Erythroblast (primary cell): ENCODE data around the gene TEKT1.
"Not testable (repeated sequence)": the region's sequence is repeated elsewhere in the genome, so short reads cannot be mapped to it uniquely, and the experiment has no call there.

Experiments used
- DNase-seq, 2 experiments: peaks; one replicate each; lab custom pipeline; 2025; lab: John Stamatoyannopoulos, UW
- GATA1 ChIP-seq: IDR thresholded peaks from 2 replicates; pipeline ENCODE4 v1.6.1; 2011; ENCODE audit warnings: low read depth, mild to moderate bottlenecking, control low read depth, low read length, moderate library complexity
- POLR2A ChIP-seq: IDR thresholded peaks from 2 replicates; pipeline ENCODE4 v1.6.1; 2011; ENCODE audit warnings: mild to moderate bottlenecking, low read length

The TEKT1 gene

GRCh38 chr17:6843241-6843880 lies 11.8 kb upstream of the TEKT1 start:
- TF ChIP-seq GATA1 (no peak), POLR2A (no peak)
- peak; percentile 51 to 69 for DNase-seq

- DNase-seq, result not testable (repeated sequence)
Observed at GRCh38 chr17:6841769-6842168, 10.2 kb upstream of the TEKT1 start.

- no peak for TF ChIP-seq GATA1
- TF ChIP-seq POLR2A, result no peak
- DNase-seq, result no peak
Observed at GRCh38 chr17:6830383-6830986, 1.0 kb downstream of the TEKT1 start.

- TF ChIP-seq POLR2A (no peak), GATA1 (no peak)
- no peak for DNase-seq
Observed at GRCh38 chr17:6823011-6823442, 8.5 kb downstream of the TEKT1 start.

GRCh38 chr17:6818938-6819337 lies 12.6 kb downstream of the TEKT1 start:
- DNase-seq, result no peak
- TF ChIP-seq GATA1, result no peak
- TF ChIP-seq POLR2A, result no peak

GRCh38 chr17:6816368-6816767 lies 15.2 kb downstream of the TEKT1 start:
- DNase-seq, result not testable (repeated sequence)

GRCh38 chr17:6815775-6816174 lies 15.8 kb downstream of the TEKT1 start:
- DNase-seq, result no peak
- no peak for TF ChIP-seq GATA1
- no peak for TF ChIP-seq POLR2A

- no peak for DNase-seq
- TF ChIP-seq POLR2A (no peak), GATA1 (no peak)
Observed at GRCh38 chr17:6812295-6812694, 19.2 kb downstream of the TEKT1 start.

GRCh38 chr17:6811510-6811909 lies 20.0 kb downstream of the TEKT1 start:
- DNase-seq, result no peak
- TF ChIP-seq GATA1 (no peak), POLR2A (no peak)

- DNase-seq, result no peak
- TF ChIP-seq GATA1, result no peak
- no peak for TF ChIP-seq POLR2A
Observed at GRCh38 chr17:6800422-6801027, 31.0 kb downstream of the TEKT1 start.

GRCh38 chr17:6799738-6800137 lies 31.8 kb downstream of the TEKT1 start:
- no peak for TF ChIP-seq POLR2A
- no peak for TF ChIP-seq GATA1

GRCh38 chr17:6797718-6798351 lies 33.7 kb downstream of the TEKT1 start:
- no peak for DNase-seq

More at GRCh38 chr17:6799738-6800137, 31.8 kb downstream of the TEKT1 start:
- no peak for DNase-seq

GRCh38 chr17:6796887-6797490 lies 34.5 kb downstream of the TEKT1 start:
- no peak for TF ChIP-seq GATA1
- no peak for TF ChIP-seq POLR2A
- no peak for DNase-seq

More at GRCh38 chr17:6797718-6798351, 33.7 kb downstream of the TEKT1 start:
- TF ChIP-seq POLR2A, result no peak
- TF ChIP-seq GATA1, result no peak
